T-helper 2 cell treated with Interferon-gamma antibody and Interleukin-4, amounts not matched to agents 5 μg/mL and 100 μg/mL, for 36 hours (primary cell): ENCODE measurements around the gene ZNF311.
A peak's percentile ranks its signal among the peaks of the same experiment; 100 is the strongest.
"Not testable (repeated sequence)": the region's sequence is repeated elsewhere in the genome, so short reads cannot be mapped to it uniquely, and the experiment has no call there.

ENCODE experiments used
- DNase-seq: peaks from one replicate; pipeline ENCODE4 v3.0.0; 2021; ENCODE audit warnings: low spot score
- H3K27ac Mint-ChIP-seq: one replicate; pipeline ENCODE4 v1.8.0; 2021; ENCODE audit warnings: mild to moderate bottlenecking, mixed read lengths
- H3K27me3 Mint-ChIP-seq: one replicate; pipeline ENCODE4 v1.8.0; 2021; ENCODE audit warnings: low read depth, mixed read lengths
- H3K36me3 Mint-ChIP-seq: one replicate; pipeline ENCODE4 v1.8.0; 2021; ENCODE audit warnings: low read depth, mixed read lengths
- H3K4me1 Mint-ChIP-seq: one replicate; pipeline ENCODE4 v1.8.0; 2021; ENCODE audit warnings: low read depth, mixed read lengths
- H3K4me3 Mint-ChIP-seq: one replicate; pipeline ENCODE4 v1.8.0; 2022; ENCODE audit warnings: mild to moderate bottlenecking, moderate library complexity, mixed read lengths
- H3K9me3 Mint-ChIP-seq: one replicate; pipeline ENCODE4 v1.8.0; 2021; ENCODE audit warnings: mixed read lengths

Gene ZNF311

GRCh38 chr6:28978959-28979561 is 26.1 kb downstream of the ZNF311 start:
- DNase-seq = no peak
- Mint-ChIP-seq H3K27me3 (peaks cover 31% of the 10 kb centered on the region), H3K36me3 (peaks cover 9% of the 10 kb centered on the region), H3K27ac (no peak overlapping the region), H3K9me3 (no peaks in the 10 kb centered on the region), H3K4me3 (no peak overlapping the region), H3K4me1 (peaks cover 38% of the 10 kb centered on the region)

- Mint-ChIP-seq H3K9me3 (no peaks in the 10 kb centered on the region), H3K4me3 (peak overlapping the region; percentile 74), H3K27ac (no peak overlapping the region), H3K4me1 (peaks cover 37% of the 10 kb centered on the region), H3K27me3 (peaks cover 33% of the 10 kb centered on the region), H3K36me3 (peaks cover 9% of the 10 kb centered on the region)
- DNase-seq = no peak
Observed at GRCh38 chr6:28978133-28978491, 27.0 kb downstream of the ZNF311 start.

DNA sequence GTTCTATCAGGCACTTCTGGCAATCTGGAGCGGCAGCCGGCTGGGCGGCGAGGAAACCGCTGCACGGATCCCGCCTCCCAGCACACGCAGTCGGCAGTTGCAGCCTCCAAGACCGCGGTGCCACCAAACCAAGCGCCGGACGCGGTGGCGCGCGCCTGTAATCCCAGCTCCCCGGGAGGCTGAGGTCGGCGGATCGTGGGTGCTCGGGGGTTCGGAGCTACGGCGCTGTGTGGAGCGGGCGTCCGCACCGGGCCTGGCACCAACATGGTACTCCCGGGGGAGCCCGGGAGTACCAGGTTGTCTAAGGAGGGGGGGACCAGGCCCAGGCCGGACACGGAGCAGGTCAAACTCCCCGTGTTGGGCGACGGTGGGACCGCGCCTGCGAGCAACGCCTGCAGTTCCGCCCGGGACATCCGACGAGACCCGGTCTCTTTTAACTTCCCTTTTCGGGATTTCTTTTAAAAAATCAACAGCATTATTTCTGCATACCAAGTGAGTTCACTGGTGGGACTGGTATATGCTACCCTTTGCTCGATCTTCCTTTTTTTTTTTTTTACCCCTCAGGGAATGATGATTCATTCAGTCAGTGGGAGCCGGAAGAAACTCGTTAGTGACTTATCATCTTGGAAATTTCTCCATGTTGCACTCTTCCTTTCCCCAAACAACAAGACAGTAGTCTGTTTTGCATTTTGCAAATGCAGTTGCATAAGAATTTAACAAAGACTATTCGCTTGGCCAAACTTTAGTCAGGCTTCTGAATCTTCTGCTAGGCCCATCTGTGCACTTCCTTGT is 27.6 kb downstream of the ZNF311 start:
- peaks cover 35% of the 10 kb centered on the region for H3K4me1 Mint-ChIP-seq
- H3K27me3 Mint-ChIP-seq = peaks cover 33% of the 10 kb centered on the region
- H3K36me3 Mint-ChIP-seq = peaks cover 9% of the 10 kb centered on the region
- DNase-seq = no peak
- H3K4me3 Mint-ChIP-seq = peak overlapping the region; percentile 74
- H3K9me3 Mint-ChIP-seq = no peaks in the 10 kb centered on the region
- no peak overlapping the region for H3K27ac Mint-ChIP-seq

DNA sequence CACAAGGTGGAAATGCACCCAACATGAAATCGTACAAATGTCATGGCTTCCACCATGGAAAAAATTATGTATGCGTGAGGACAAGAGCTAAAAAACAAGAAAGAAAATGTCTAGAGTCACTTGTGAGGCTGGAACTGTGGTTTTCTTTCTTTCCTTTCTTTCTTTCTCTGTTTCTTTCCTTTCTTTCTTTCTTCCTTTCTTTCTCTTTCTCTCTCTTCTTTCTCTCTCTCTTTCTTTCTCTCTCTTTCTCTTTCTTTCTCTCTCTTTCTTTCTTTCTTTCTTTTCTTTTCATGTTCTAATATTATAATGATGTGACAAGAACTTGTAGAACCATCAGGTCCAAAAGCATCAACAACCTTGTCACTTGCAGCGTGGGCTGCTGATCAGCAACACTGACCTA is 28.4 kb downstream of the ZNF311 start:
- no peak overlapping the region for H3K27ac Mint-ChIP-seq

DNA sequence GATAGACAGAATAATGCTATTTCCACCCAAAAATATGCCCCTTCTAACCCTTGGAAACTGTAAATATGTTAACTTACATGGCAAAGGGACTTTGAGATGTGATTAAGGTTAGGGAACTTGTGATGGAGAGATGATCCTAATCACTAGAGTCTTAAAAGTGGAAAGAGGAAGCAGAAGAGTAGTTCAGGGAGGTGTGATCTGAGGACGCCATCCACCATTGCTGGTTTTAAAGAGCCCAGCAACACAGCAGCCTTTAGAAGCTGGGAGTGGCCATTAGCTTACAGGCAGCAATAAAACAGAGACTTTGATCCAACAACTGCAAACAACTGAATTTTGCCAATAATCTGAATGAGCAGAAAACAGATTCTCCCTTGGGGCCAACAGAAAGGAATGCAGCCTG is 30.6 kb downstream of the ZNF311 start:
- Mint-ChIP-seq H3K27me3 (peaks cover 22% of the 10 kb centered on the region), H3K27ac (no peak overlapping the region), H3K4me3 (no peak overlapping the region), H3K4me1 (peaks cover 12% of the 10 kb centered on the region), H3K9me3 (no peaks in the 10 kb centered on the region), H3K36me3 (peaks cover 5% of the 10 kb centered on the region)
- DNase-seq = no peak

More for the DNA sequence above, 28.4 kb downstream of the ZNF311 start:
- H3K4me1 Mint-ChIP-seq = peaks cover 27% of the 10 kb centered on the region
- H3K4me3 Mint-ChIP-seq = no peak overlapping the region
- H3K36me3 Mint-ChIP-seq = peaks cover 5% of the 10 kb centered on the region
- no peak for DNase-seq
- peaks cover 29% of the 10 kb centered on the region for H3K27me3 Mint-ChIP-seq
- no peaks in the 10 kb centered on the region for H3K9me3 Mint-ChIP-seq

GRCh38 chr6:28970056-28970455 is 35.1 kb downstream of the ZNF311 start:
- Mint-ChIP-seq H3K9me3 (peaks cover 14% of the 10 kb centered on the region), H3K27me3 (peaks cover 22% of the 10 kb centered on the region)
- not testable (repeated sequence) for H3K4me3 Mint-ChIP-seq, H3K36me3 Mint-ChIP-seq, H3K4me1 Mint-ChIP-seq, DNase-seq, H3K27ac Mint-ChIP-seq

GRCh38 chr6:28969129-28969528 is 36.0 kb downstream of the ZNF311 start:
- no peak for DNase-seq
- Mint-ChIP-seq H3K9me3 (peaks cover 14% of the 10 kb centered on the region), H3K27ac (no peak overlapping the region), H3K4me1 (no peaks in the 10 kb centered on the region), H3K4me3 (no peak overlapping the region), H3K36me3 (no peaks in the 10 kb centered on the region), H3K27me3 (peaks cover 25% of the 10 kb centered on the region)

DNA sequence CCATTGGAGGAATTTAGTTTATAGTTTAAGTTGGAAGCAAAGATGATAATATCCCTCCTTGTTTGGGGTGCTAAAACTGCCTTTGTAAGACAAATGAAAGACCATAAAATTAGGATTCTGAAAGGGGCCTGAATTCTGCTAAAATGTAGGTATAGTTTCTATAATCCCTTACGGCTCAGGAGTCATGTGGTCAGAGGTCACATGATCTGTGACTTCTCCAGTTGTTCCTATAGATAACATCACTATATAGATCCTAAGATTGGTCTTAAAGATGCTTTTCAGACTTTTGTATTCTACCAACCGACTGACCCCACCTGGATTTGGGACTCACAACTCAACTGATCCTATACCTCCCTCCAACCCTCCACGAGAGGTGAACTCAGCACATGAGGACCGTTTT is 36.6 kb downstream of the ZNF311 start:
- H3K27me3 Mint-ChIP-seq = peaks cover 26% of the 10 kb centered on the region

GRCh38 chr6:28965706-28966105 is 39.4 kb downstream of the ZNF311 start:
- Mint-ChIP-seq H3K27me3 (peaks cover 34% of the 10 kb centered on the region), H3K9me3 (peaks cover 14% of the 10 kb centered on the region), H3K27ac (no peak overlapping the region)

More for the DNA sequence above, 36.6 kb downstream of the ZNF311 start:
- Mint-ChIP-seq H3K9me3 (peaks cover 14% of the 10 kb centered on the region), H3K27ac (no peak overlapping the region), H3K4me3 (no peak overlapping the region), H3K4me1 (no peaks in the 10 kb centered on the region), H3K36me3 (no peaks in the 10 kb centered on the region)
- DNase-seq = no peak

DNA sequence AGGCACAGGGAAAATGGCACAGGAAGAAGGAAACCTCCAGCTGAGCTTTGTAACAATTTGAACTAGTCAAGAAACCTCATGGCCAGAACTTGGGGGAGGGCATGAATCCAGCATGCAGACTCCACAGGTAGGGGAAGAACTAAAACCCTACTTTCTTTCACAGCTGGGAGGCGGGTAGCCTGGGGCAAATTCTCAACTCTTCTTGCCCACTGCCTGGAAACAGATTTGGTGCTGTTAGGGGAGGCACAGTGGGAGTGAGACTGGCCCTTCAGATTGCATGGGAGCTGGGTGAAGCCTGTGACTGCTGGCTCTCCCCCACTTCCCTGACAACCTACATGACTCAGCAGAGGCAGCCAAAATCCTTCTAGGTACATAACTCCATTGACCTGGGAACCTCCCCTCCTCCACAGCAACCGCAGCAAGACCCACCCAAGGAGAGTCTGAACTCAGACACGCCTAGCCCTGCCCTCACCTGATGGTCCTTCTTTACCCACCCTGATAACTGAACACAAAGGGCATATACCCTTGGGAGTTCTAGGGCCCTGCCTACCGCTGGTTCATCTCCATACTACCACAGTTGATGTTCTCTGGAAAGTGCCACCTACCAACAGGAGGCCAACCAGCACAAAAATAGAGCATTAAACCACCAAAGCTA is 44.1 kb downstream of the ZNF311 start:
- Mint-ChIP-seq H3K36me3 (no peaks in the 10 kb centered on the region), H3K4me3 (no peak overlapping the region), H3K4me1 (no peaks in the 10 kb centered on the region), H3K27ac (no peak overlapping the region), H3K9me3 (peaks cover under 1% of the 10 kb centered on the region), H3K27me3 (peaks cover 28% of the 10 kb centered on the region)
- DNase-seq = no peak

More at GRCh38 chr6:28965706-28966105, 39.4 kb downstream of the ZNF311 start:
- Mint-ChIP-seq H3K4me1 (no peaks in the 10 kb centered on the region), H3K4me3 (no peak overlapping the region), H3K36me3 (no peaks in the 10 kb centered on the region)
- no peak for DNase-seq

GRCh38 chr6:28958561-28959243 is 46.4 kb downstream of the ZNF311 start:
- not testable (repeated sequence) for DNase-seq, H3K4me3 Mint-ChIP-seq, H3K36me3 Mint-ChIP-seq, H3K9me3 Mint-ChIP-seq, H3K27ac Mint-ChIP-seq
- peaks cover 14% of the 10 kb centered on the region for H3K27me3 Mint-ChIP-seq
- peaks cover 16% of the 10 kb centered on the region for H3K4me1 Mint-ChIP-seq

DNA sequence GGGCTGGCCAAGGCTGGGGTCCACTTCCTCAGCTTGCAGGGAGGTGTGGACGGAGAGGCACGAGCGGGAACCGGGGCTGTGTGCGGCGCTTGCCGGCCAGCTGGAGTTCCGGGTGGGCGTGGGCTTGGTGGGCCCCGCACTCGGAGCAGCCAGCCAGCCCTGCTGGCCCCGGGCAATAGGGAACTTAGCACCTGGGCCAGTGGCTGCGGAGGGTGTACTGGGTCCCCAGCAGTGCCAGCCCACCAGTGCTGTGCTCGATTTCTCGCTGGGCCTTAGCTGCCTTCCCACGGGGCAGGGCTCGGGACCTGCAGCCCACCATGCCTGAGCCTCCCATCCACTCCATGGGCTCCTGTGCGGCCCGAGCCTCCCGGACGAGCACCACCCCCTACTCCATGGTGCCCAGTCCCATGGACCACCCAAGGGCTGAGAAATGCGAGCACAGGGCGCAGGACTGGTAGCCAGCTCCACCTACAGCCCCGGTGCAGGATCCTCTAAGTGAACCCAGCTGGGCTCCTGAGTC is 47.3 kb downstream of the ZNF311 start:
- H3K27me3 Mint-ChIP-seq = peaks cover 21% of the 10 kb centered on the region
- not testable (repeated sequence) for H3K9me3 Mint-ChIP-seq

GRCh38 chr6:28956331-28956730 is 48.8 kb downstream of the ZNF311 start:
- peaks cover 16% of the 10 kb centered on the region for H3K27me3 Mint-ChIP-seq
- H3K36me3 Mint-ChIP-seq = no peaks in the 10 kb centered on the region
- H3K27ac Mint-ChIP-seq = no peak overlapping the region
- peaks cover 26% of the 10 kb centered on the region for H3K4me1 Mint-ChIP-seq
- no peak overlapping the region for H3K4me3 Mint-ChIP-seq
- H3K9me3 Mint-ChIP-seq = no peaks in the 10 kb centered on the region
- no peak for DNase-seq

More for the DNA sequence above, 47.3 kb downstream of the ZNF311 start:
- H3K4me1 Mint-ChIP-seq = peaks cover 21% of the 10 kb centered on the region
- not testable (repeated sequence) for DNase-seq, H3K4me3 Mint-ChIP-seq, H3K36me3 Mint-ChIP-seq, H3K27ac Mint-ChIP-seq
